H1 (cell line): Measurements from ENCODE around the gene MRPS5. TPM values are rescaled to one million over a fixed set of nuclear protein-coding genes. Genes with fewer than 3 reads are reported as not detected.

Experiments
- CTCF ChIA-PET: fragments of 300-600 bp; sonication (Branson Sonifier 250); formaldehyde crosslinking; loops from one replicate; lab custom pipeline; 2021; ENCODE audit not compliant: partially characterized antibody; lab: Charles Lee
- POLR2A ChIA-PET: fragments of 300-600 bp; sonication (Branson Sonifier 250); formaldehyde crosslinking; loops from one replicate; lab custom pipeline; 2021; ENCODE audit warnings: inconsistent platforms; ENCODE audit not compliant: partially characterized antibody; lab: Charles Lee
- DNase-seq, 2 experiments: peaks; one replicate each; pipeline versions ENCODE4 v3.0.0 to v3.0.0-alpha.2; 2010 to 2022; ENCODE audit warnings: low spot score in 2 of 2, low read depth in 1 of 2, mixed read lengths in 1 of 2
- FAIRE-seq: peaks from 2 replicates; lab custom pipeline; 2011; peaks lifted over from hg19 to GRCh38; lab: Jason Lieb, UNC
- H2AFZ ChIP-seq: 2 replicates; pipeline ENCODE4 v1.8.1; 2012; ENCODE audit warnings: low read length, inconsistent platforms
- H2AK5ac ChIP-seq: 2 replicates; pipeline ENCODE4 v1.6.1; 2013; ENCODE audit warnings: low read depth, low read length
- H2BK120ac ChIP-seq: replicated peaks from 2 replicates; pipeline ENCODE3; 2013; ENCODE audit warnings: low read depth, low read length, inconsistent platforms
- H2BK12ac ChIP-seq: 2 replicates; pipeline ENCODE4 v1.6.1; 2013; ENCODE audit warnings: low read depth, low read length
- H2BK15ac ChIP-seq: 2 replicates; pipeline ENCODE4 v1.6.1; 2013; ENCODE audit warnings: low read length
- H2BK20ac ChIP-seq: 2 replicates; pipeline ENCODE4 v1.6.1; 2013; ENCODE audit warnings: low read length
- H2BK5ac ChIP-seq: 2 replicates; pipeline ENCODE4 v1.6.1; 2013; ENCODE audit warnings: low read depth, low read length
- H3K14ac ChIP-seq: 2 replicates; pipeline ENCODE4 v1.6.1; 2013; ENCODE audit warnings: inconsistent platforms; ENCODE audit not compliant: insufficient read length
- H3K18ac ChIP-seq: 2 replicates; pipeline ENCODE4 v1.6.1; 2013; ENCODE audit warnings: low read length; ENCODE audit errors: extremely low read depth
- H3K23ac ChIP-seq: 2 replicates; pipeline ENCODE4 v1.6.1; 2013; ENCODE audit warnings: inconsistent platforms; ENCODE audit not compliant: insufficient read length
- H3K23me2 ChIP-seq: 2 replicates; pipeline ENCODE4 v1.6.1; 2013; ENCODE audit warnings: low read depth, low read length
- H3K27ac ChIP-seq: 2 replicates; pipeline ENCODE4 v1.6.1; 2011; ENCODE audit warnings: low read depth, low read length, inconsistent platforms
- H3K27me3 ChIP-seq, 4 experiments: replicated peaks in 1 of 4; 1 replicate in 1 of 4; 2 replicates in 3 of 4; pipeline versions ENCODE4 v1.6.1 to v1.8.1; 2011 to 2013; ENCODE audit warnings: low read length in 3 of 4, mild to moderate bottlenecking in 3 of 4, inconsistent platforms in 2 of 4, mixed read lengths in 2 of 4, moderate library complexity in 1 of 4; ENCODE audit not compliant: control insufficient read depth in 3 of 4, insufficient read depth in 3 of 4; ENCODE audit errors: extremely low read depth in 1 of 4
- H3K36me3 ChIP-seq, 4 experiments: 2 replicates each; pipeline versions ENCODE4 v1.6.1 to v1.8.1; 2011 to 2013; ENCODE audit warnings: mild to moderate bottlenecking in 4 of 4, low read length in 3 of 4, moderate library complexity in 2 of 4, control low read depth in 1 of 4, inconsistent platforms in 1 of 4; ENCODE audit not compliant: insufficient read depth in 4 of 4, control insufficient read depth in 2 of 4
- H3K4ac ChIP-seq: replicated peaks from 2 replicates; pipeline ENCODE3; 2013; ENCODE audit warnings: low read length, low read depth, mixed read lengths, inconsistent platforms; ENCODE audit not compliant: insufficient read length
- H3K4me1 ChIP-seq, 4 experiments: replicated peaks in 1 of 4; 1 replicate in 1 of 4; 2 replicates in 3 of 4; pipeline versions ENCODE4 v1.6.1 to v1.8.1; 2011 to 2013; ENCODE audit warnings: low read length in 3 of 4, inconsistent platforms in 2 of 4, mixed read lengths in 1 of 4; ENCODE audit not compliant: insufficient read depth in 4 of 4, control insufficient read depth in 3 of 4
- H3K4me2 ChIP-seq, 2 experiments: 2 replicates each; pipeline versions ENCODE4 v1.6.1 to v1.8.1; 2011 to 2013; ENCODE audit warnings: low read depth in 2 of 2, low read length in 2 of 2, control low read depth in 1 of 2, inconsistent platforms in 1 of 2, mild to moderate bottlenecking in 1 of 2; ENCODE audit not compliant: insufficient read depth in 1 of 2
- H3K4me3 ChIP-seq, 4 experiments: fragments of 200-600, 300-600 bp in 1 of 4; sonication (generic), shearing (Covaris generic), sonication (Bioruptor Twin) in 1 of 4; 2 replicates each; pipeline versions ENCODE4 v1.5.1 to v1.8.1; 2011 to 2016; ENCODE audit warnings: low read length in 4 of 4, low read depth in 3 of 4, control low read depth in 2 of 4, inconsistent platforms in 2 of 4, mild to moderate bottlenecking in 2 of 4, mixed read lengths in 1 of 4, moderate library complexity in 1 of 4; ENCODE audit not compliant: insufficient read depth in 2 of 4; ENCODE audit errors: extremely low read depth in 1 of 4
- H3K56ac ChIP-seq: replicated peaks from 2 replicates; pipeline ENCODE3; 2013; ENCODE audit warnings: low read depth, mild to moderate bottlenecking, mixed read lengths, low read length, inconsistent platforms; ENCODE audit not compliant: insufficient read length
- H3K79me1 ChIP-seq: 2 replicates; pipeline ENCODE4 v1.6.1; 2013; ENCODE audit warnings: low read depth, low read length, control low read depth
- H3K79me2 ChIP-seq, 2 experiments: 2 replicates each; pipeline versions ENCODE4 v1.6.1 to v1.8.1; 2012 to 2013; ENCODE audit warnings: low read length in 2 of 2, mild to moderate bottlenecking in 2 of 2, inconsistent platforms in 1 of 2; ENCODE audit not compliant: insufficient read depth in 2 of 2, control insufficient read depth in 1 of 2
- H3K9ac ChIP-seq, 4 experiments: replicated peaks in 1 of 4; 1 replicate in 1 of 4; 2 replicates in 3 of 4; pipeline versions ENCODE4 v1.6.1 to v1.8.1; 2011 to 2013; ENCODE audit warnings: low read depth in 3 of 4, low read length in 3 of 4, control low read depth in 2 of 4, mild to moderate bottlenecking in 2 of 4, moderate library complexity in 2 of 4, inconsistent platforms in 1 of 4; ENCODE audit errors: extremely low read depth in 1 of 4
- H3K9me3 ChIP-seq, 2 experiments: 2 replicates each; pipeline versions ENCODE4 v1.6.1 to v1.8.1; 2012 to 2013; ENCODE audit warnings: mild to moderate bottlenecking in 2 of 2, moderate library complexity in 2 of 2, control low read depth in 1 of 2, inconsistent platforms in 1 of 2, low read depth in 1 of 2, low read length in 1 of 2, mixed read lengths in 1 of 2; ENCODE audit not compliant: insufficient read depth in 2 of 2
- H4K20me1 ChIP-seq, 2 experiments: replicated peaks in 1 of 2; 2 replicates each; pipeline versions ENCODE3 to v1.8.1; 2011 to 2013; ENCODE audit warnings: inconsistent platforms in 2 of 2, low read length in 2 of 2, mild to moderate bottlenecking in 1 of 2; ENCODE audit not compliant: insufficient read depth in 2 of 2, control insufficient read depth in 1 of 2
- H4K5ac ChIP-seq: 2 replicates; pipeline ENCODE4 v1.6.1; 2013; ENCODE audit warnings: low read length, low read depth, mixed read lengths, inconsistent platforms; ENCODE audit not compliant: insufficient read length
- H4K8ac ChIP-seq: 2 replicates; pipeline ENCODE4 v1.8.0; 2013; ENCODE audit warnings: mild to moderate bottlenecking, moderate library complexity, low read length, inconsistent platforms; ENCODE audit not compliant: insufficient read depth; ENCODE audit errors: extremely low read depth
- H4K91ac ChIP-seq: replicated peaks from 2 replicates; pipeline ENCODE3; 2013; ENCODE audit warnings: low read length, mixed read lengths, inconsistent platforms; ENCODE audit not compliant: insufficient read length
- ASH2L ChIP-seq: fragments of 200-600, 300-600 bp; sonication (generic); IDR thresholded peaks from one replicate; pipeline ENCODE4 v1.7.1; 2017; ENCODE audit warnings: low read length
- BCL11A ChIP-seq, 2 experiments: IDR thresholded peaks; one replicate each; pipeline ENCODE4 v1.6.1; 2011; ENCODE audit warnings: low read depth in 2 of 2, low read length in 2 of 2, mild to moderate bottlenecking in 2 of 2
- CBX8 ChIP-seq: fragments of 300-800, 300-1000 bp; sonication (generic); IDR thresholded peaks from 2 replicates; pipeline ENCODE4 v1.7.1; 2016; ENCODE audit warnings: low read depth, low read length, borderline replicate concordance
- GABPA ChIP-seq: IDR thresholded peaks from 2 replicates; pipeline ENCODE4 v1.6.1; 2011; ENCODE audit warnings: mild to moderate bottlenecking, low read length, moderate library complexity, borderline replicate concordance; ENCODE audit not compliant: insufficient read depth
- KDM5A ChIP-seq: fragments of 200-600 bp; IDR thresholded peaks from 2 replicates; pipeline ENCODE4 v1.7.1; 2012; ENCODE audit warnings: mild to moderate bottlenecking, low read length, inconsistent platforms, mixed read lengths
- NANOG ChIP-seq: IDR thresholded peaks from 2 replicates; pipeline ENCODE4 v1.6.1; 2011; ENCODE audit warnings: low read length, low read depth, mild to moderate bottlenecking, inconsistent platforms; ENCODE audit not compliant: insufficient read depth, poor library complexity, severe bottlenecking
- RBBP5 ChIP-seq: IDR thresholded peaks from 2 replicates; pipeline ENCODE4 v1.7.1; 2012; ENCODE audit warnings: low read depth, mild to moderate bottlenecking, inconsistent platforms, low read length, moderate library complexity, borderline replicate concordance
- RXRA ChIP-seq: IDR thresholded peaks from 2 replicates; pipeline ENCODE4 v1.6.1; 2011; ENCODE audit warnings: low read depth, mild to moderate bottlenecking, low read length, moderate library complexity; ENCODE audit not compliant: insufficient read depth
- SIN3A ChIP-seq, 2 experiments: IDR thresholded peaks in 1 of 2; conservative IDR thresholded peaks in 1 of 2; 2 replicates each; pipeline ENCODE4 v1.6.1; 2011 to 2012; ENCODE audit warnings: low read length in 2 of 2, improper control_type of control experiment in 1 of 2, low read depth in 1 of 2, mild to moderate bottlenecking in 1 of 2
- SP1 ChIP-seq: IDR thresholded peaks from 2 replicates; pipeline ENCODE4 v1.6.1; 2011; ENCODE audit warnings: low read depth, low read length
- SP2 ChIP-seq: IDR thresholded peaks from 2 replicates; pipeline ENCODE4 v1.6.1; 2012; ENCODE audit warnings: mild to moderate bottlenecking, low read length, inconsistent platforms
- SRF ChIP-seq: IDR thresholded peaks from 2 replicates; pipeline ENCODE4 v1.6.1; 2011; ENCODE audit warnings: mild to moderate bottlenecking, low read depth, low read length, moderate library complexity
- TAF7 ChIP-seq: optimal IDR thresholded peaks from 2 replicates; pipeline ENCODE3; 2011; ENCODE audit warnings: low read depth, mild to moderate bottlenecking, inconsistent platforms, low read length, moderate library complexity, borderline replicate concordance
- TBP ChIP-seq: IDR thresholded peaks from 2 replicates; pipeline ENCODE4 v1.6.1; 2011; ENCODE audit warnings: low read depth, low read length, improper control_type of control experiment
- TCF12 ChIP-seq: IDR thresholded peaks from 2 replicates; pipeline ENCODE4 v1.6.1; 2011; ENCODE audit warnings: low read depth, mild to moderate bottlenecking, low read length
- WGBS, 2 experiments: shearing (Covaris generic) in 1 of 2; methylation state at CpG; one replicate each; pipeline versions ENCODE4 v1.1.6 to v1.1.7; 2013 to 2015; ENCODE audit warnings: low lambda C conversion rate in 2 of 2, mixed read lengths in 2 of 2, inconsistent platforms in 1 of 2, low coverage in 1 of 2, missing lambda C conversion rate in 1 of 2; ENCODE audit not compliant: insufficient replicate concordance in 2 of 2, insufficient coverage in 1 of 2, insufficient read length in 1 of 2; ENCODE audit errors: extremely low coverage in 1 of 2, missing lambda C conversion rate in 1 of 2; 5-methylcytosine and 5-hydroxymethylcytosine counted together
- polyA plus RNA-seq, 7 experiments: library from polyadenylated mRNA; depleted of rRNA in 3 of 7; stranded (reverse) in 5 of 7; unstranded in 2 of 7; fragments of >200 nt in 5 of 7; fragments of 200-250 nt in 2 of 7; gene quantifications; 1 replicate in 5 of 7; 2 replicates in 1 of 7; 4 replicates in 1 of 7; pipeline versions ENCODE4 v1.2.1 to v1.2.3, GENCODE V29; 2011 to 2013; ENCODE audit warnings: missing spikeins in 2 of 7, mixed read lengths in 2 of 7
- total RNA-seq: library from RNA; stranded (reverse); fragmentation: NEBNext Ultra II Directional; extraction: Animal tissue kit (Norgen Biotek cat#: 25700); gene quantifications from 2 replicates; pipeline ENCODE4 v1.2.1, GENCODE V29; 2021

MRPS5 gene
- total and polyA plus RNA-seq, 2 of the 8 experiments (the other 6 are each of a cell fraction or from before 2014, with no cell fraction given) = 36.7 to 53.0 TPM

GRCh38 chr2:95049683-95049955 lies 72.0 kb downstream of the MRPS5 start:
- H3K4me2 ChIP-seq = no peak overlapping the region
- H3K56ac ChIP-seq = no peak overlapping the region
- H4K8ac ChIP-seq = no peak overlapping the region
- ChIA-PET POLR2A (no interaction called here), CTCF (no interaction called here)
- H2BK12ac ChIP-seq = no peak overlapping the region
- H2BK20ac ChIP-seq = no peak overlapping the region
- no peak overlapping the region for H3K27ac ChIP-seq
- H3K27me3 ChIP-seq = no peaks in the 10 kb centered on the region
- H3K36me3 ChIP-seq = no peaks in the 10 kb centered on the region
- H3K4me1 ChIP-seq = no peaks in the 10 kb centered on the region; a peak in 1 of 7 replicates
- no peaks in the 10 kb centered on the region for H3K79me2 ChIP-seq
- H3K9me3 ChIP-seq = peaks cover 80 to 94% of the 10 kb centered on the region in 2 experiments
- H3K23me2 ChIP-seq = no peaks in the 10 kb centered on the region
- no peak overlapping the region for H3K9ac ChIP-seq
- no peaks in the 10 kb centered on the region for H4K20me1 ChIP-seq
- FAIRE-seq (no peak), DNase-seq (no peak)
- no peak overlapping the region for H3K18ac ChIP-seq
- no peak overlapping the region for H2BK5ac ChIP-seq
- H3K79me1 ChIP-seq = no peaks in the 10 kb centered on the region; the same call in 1 of the 2 replicates
- H3K23ac ChIP-seq = no peak overlapping the region
- 81% methylated on average over 10 of the region's 10 CpGs; no CpG with 5 or more reads in 1 of the 2 experiments for WGBS, 2 experiments
- no peak overlapping the region for H2AK5ac ChIP-seq
- H3K14ac ChIP-seq = no peak overlapping the region
- H3K4me3 ChIP-seq = no peak overlapping the region
- no peak overlapping the region for H2AFZ ChIP-seq
- no peak overlapping the region for H3K4ac ChIP-seq
- H4K5ac ChIP-seq = no peak overlapping the region
- no peak overlapping the region for H2BK120ac ChIP-seq
- no peak overlapping the region for H4K91ac ChIP-seq
- H2BK15ac ChIP-seq = no peak overlapping the region
- TF ChIP-seq GABPA (no peak), SP2 (no peak), SP1 (no peak), SRF (no peak), RXRA (no peak), KDM5A (no peak), NANOG (no peak), TAF7 (no peak), BCL11A (IDR thresholded peaks at IDR 0.05; ENCODE audit: low read depth in 2 of 2, low read length in 2 of 2) (no peak), RBBP5 (no peak), SIN3A (conservative IDR thresholded peaks at IDR 0.05 in 1 of 2, IDR thresholded peaks at IDR 0.05 in 1 of 2; ENCODE audit: low read depth in 1 of 2, low read length in 2 of 2) (no peak), TBP (no peak), ASH2L (no peak), CBX8 (no peak), TCF12 (no peak)
- TF ChIP-seq, all 59 proteins: peak for 0
